ELR (cell line): ENCODE results near the gene DISP3.

Experiments
- DNase-seq: peaks from one replicate; pipeline ENCODE4 v3.0.0-alpha.2; 2015; ENCODE audit warnings: low read depth

The DISP3 gene, protein sequence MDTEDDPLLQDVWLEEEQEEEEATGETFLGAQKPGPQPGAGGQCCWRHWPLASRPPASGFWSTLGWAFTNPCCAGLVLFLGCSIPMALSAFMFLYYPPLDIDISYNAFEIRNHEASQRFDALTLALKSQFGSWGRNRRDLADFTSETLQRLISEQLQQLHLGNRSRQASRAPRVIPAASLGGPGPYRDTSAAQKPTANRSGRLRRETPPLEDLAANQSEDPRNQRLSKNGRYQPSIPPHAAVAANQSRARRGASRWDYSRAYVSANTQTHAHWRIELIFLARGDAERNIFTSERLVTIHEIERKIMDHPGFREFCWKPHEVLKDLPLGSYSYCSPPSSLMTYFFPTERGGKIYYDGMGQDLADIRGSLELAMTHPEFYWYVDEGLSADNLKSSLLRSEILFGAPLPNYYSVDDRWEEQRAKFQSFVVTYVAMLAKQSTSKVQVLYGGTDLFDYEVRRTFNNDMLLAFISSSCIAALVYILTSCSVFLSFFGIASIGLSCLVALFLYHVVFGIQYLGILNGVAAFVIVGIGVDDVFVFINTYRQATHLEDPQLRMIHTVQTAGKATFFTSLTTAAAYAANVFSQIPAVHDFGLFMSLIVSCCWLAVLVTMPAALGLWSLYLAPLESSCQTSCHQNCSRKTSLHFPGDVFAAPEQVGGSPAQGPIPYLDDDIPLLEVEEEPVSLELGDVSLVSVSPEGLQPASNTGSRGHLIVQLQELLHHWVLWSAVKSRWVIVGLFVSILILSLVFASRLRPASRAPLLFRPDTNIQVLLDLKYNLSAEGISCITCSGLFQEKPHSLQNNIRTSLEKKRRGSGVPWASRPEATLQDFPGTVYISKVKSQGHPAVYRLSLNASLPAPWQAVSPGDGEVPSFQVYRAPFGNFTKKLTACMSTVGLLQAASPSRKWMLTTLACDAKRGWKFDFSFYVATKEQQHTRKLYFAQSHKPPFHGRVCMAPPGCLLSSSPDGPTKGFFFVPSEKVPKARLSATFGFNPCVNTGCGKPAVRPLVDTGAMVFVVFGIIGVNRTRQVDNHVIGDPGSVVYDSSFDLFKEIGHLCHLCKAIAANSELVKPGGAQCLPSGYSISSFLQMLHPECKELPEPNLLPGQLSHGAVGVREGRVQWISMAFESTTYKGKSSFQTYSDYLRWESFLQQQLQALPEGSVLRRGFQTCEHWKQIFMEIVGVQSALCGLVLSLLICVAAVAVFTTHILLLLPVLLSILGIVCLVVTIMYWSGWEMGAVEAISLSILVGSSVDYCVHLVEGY (N-terminal part only)

DNA sequence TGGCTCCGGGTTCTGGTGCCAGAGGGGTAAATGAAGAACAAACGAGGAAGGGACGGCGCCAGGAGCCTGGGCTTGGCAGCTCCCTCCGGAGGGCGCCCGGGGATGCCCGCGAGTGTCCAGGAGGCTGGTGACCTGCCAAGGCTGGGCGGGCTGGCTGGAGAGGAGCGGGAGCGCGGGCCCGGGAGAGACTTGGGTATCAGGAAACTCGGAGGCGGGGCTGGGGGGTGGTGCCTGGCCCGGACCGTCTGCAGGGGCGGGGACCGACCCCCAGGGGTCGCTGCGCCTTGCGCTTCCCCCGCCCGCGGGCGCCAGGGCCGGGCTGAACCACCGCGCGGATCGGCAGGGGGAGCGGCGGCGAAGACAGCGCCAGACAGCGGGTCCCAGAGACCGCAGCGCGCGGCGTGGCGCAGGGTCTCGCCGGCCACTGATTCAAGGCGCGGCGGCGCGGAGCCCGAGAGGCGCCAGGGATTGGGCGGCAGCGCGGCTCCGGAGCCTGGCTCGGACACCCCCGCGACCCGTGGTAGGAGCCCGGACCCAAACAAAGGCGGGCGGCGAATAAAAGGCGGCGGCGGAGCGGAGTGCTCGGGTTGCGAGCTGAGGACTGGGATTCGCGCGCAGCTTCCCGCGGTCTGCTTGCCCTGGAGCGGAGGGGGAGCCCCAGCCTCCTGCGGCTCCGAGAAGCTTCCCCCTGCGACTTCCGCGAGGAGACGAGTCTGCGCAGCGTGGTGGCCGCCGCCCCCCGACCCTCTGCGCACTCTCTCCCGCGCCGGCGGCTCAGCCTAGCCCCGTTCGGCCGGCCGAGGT, at the start of gene DISP3:
Gene DISP3 (plus strand): TSS at position 585 of the 804 bp plus-strand sequence. CDS start 21,838 bp downstream, outside the sequence.
- peak; percentile 70 for DNase-seq

DNA sequence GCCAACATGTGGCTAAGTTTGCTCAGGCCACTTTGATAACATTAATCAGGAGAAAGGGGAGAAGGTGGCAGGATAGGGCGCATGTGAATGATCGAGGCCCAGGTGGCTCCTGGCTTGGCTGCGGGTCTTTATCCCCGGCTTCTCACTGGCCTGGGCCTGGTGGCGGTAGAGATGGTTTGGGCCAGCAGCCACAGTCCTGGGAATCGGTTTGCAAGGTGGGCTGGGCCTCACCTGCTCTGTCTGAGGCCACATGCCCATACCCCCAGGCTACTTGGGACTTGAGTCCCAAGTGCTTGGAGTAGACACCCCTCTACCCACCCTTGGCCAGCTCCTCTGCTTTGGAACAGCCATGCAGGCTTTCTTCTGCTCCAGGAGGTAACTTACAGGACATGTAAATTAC, 49.7 kb upstream of the DISP3 start:
- DNase-seq, result no peak

DNA sequence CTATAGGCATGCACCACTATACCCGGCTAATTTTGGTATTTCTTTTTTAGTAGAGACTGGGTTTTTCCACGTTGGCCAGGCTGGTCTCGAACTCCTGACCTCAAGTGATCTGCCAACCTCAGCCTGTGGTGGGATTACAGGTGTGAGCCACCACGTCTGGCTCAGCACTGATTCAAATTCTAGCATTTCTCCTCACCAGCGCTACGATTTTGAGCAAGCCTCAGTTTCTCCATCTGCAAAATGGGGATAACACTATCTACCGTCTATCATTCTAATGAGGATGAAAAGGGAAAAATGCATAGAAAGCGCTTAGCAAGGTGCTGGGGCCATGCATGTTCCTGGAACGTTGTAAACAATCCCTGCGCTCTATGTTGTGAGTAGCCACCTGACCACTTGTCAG, 49.0 kb upstream of the DISP3 start:
- no peak for DNase-seq

DNA sequence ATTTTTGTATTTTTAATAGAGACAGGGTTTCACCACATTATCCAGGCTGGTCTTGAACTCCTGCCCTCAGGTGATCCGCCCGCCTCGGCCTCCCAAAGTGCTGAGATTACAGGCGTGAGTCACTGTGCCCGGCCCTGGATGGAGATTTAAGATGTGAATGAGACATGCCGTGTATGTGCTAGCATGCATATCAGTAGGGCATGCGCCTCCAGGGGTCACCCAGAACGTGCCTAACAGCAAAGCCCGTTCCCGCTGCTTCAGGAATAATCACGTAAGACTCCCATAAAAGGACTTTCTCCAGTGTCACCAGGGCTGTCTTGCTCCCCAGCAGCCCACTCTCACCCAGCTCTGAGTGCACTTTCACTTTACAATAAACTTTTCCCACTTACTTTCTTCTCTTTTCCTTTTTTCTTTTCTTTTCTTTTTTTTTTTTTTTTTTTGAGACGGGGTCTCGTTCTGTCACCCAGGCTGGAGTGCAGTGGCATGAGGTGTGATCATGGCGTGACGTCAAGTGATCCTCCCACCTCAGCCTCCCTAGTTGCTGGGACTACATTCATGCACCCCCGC, 46.9 kb upstream of the DISP3 start:
- peak; percentile 1 for DNase-seq

DNA sequence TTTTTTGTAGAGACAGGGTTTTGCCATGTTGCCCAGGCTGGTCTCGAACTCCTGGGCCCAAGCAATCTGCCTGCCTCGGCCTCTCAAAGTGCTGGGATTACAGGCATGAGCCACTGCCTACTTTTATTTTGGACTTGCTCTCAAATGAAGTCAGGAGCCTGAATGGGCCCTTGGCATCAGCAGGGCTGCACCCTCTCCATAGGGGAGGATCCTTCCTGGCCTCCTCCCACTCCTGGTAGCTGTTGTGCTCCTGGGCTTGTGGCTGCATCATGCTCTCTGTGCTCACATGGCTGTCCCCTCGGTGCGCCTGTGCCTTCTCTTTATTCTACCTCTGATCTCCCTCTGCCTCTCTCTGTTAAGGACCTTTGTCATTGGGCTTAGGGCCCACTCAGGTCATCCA, 46.4 kb upstream of the DISP3 start:
- no peak for DNase-seq

DNA sequence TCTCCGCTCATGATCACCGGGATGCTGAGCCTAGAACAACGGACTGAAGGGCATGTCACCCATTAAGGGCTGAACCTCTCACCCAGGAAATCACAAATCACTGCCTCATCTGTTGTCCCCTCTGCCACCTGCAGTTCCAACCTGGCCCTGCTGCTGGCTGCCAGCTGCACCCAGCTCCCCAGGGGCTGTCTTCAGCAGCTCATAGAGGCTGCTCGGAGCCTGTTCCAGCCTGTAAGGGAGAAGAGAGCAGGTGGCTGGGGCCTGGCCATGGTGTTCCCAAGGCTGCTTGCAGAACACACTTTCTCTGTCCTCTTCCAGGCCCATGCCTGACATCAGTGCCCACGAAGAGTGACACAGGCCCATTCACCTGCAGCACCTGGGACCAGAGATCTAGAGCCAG, 44.5 kb upstream of the DISP3 start:
- DNase-seq, result no peak

DNA sequence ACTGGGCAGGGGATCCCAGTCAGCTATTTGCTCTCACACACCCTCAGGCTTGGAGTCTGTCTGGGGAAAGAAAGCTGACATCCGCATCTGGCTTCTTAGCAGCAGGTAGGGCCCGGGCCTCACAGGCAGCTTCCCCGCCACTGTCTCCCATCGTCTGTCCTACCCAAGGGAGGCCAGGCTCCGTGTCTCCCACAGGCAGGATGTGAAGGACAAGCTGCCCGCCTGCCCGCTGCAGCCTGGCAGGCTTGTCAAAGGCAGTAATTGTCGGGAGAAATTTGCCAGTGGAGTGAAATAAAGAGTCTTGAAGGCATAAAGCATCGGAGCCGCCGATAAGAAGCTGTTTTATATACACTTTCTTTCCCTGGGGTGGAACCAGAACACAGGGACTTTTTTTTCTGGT, 44.0 kb upstream of the DISP3 start:
- no peak for DNase-seq

DNA sequence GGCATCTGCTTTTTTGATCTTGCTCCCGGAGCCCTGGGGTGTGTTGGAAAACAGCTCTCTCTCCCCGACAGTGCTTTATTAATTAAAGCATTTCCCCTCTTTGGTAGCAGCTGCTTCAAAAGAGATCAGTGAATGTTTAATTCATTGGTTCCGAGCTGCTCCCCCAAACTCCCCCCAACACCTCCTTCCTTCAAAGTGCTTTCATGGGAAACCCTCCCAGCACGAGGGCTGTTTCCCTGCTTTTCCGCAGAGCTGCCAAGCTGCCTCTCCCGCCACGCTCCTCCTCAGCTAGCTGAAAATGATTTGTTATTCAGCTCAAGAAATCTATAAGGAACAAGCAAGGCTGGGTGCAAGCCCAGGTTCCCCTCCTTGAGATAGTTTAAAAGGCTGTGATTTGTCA, 40.0 kb upstream of the DISP3 start:
- no peak for DNase-seq

DNA sequence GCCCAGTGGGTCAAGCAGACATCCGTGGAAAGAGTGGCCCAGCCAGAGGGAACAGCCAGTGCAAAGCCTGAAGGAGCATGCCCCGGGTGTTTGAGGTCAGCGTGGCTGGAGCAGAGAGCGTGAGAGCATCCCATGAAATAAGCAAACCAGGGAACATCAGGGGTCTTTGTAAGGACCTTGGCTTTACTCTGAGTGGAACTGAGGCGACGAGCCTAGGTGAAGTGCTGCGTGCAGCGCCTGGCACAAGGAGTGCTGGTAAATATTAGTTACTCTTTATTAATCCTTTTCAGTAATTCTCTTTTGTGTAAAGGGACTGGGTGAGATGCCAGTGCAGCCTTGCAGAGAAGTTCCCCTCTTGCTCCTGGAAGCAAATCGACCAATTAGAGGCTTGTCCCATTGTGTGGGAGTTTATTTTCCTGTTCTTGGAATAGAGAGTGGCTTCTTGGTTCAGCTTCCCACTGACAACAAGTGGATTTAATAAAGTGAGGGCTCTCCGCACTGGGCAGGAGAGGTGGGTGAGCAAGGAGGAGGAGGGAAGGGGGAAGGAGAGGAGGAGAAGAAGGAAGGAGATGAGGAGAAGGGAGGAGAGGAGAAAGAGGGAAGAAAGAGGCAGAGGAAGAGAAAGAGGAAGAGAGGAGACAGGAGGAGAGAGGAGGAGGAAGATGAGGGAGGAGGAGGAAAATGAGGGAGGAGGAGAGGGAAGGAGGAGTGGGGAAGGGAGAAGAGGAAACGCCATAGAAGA, 37.6 kb upstream of the DISP3 start:
- DNase-seq, result no peak

DNA sequence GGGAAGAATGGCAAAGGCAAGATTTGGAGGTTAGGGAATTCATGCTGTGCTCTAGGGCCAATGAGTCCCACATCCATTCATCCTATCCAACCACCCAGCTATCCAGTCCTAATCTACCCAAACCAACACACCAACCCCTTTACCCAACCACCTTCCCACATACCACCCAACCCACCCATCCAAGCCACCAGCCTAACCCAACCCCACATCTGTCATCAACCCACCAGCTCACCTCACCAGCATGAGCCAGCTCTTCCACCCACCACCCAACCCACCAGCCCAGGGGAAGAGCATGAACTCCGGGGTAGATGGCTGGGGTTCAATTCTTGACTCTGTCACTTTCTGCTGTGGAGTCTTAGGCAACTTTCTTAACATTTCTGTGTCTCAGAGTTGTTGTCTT, 35.9 kb upstream of the DISP3 start:
- no peak for DNase-seq

DNA sequence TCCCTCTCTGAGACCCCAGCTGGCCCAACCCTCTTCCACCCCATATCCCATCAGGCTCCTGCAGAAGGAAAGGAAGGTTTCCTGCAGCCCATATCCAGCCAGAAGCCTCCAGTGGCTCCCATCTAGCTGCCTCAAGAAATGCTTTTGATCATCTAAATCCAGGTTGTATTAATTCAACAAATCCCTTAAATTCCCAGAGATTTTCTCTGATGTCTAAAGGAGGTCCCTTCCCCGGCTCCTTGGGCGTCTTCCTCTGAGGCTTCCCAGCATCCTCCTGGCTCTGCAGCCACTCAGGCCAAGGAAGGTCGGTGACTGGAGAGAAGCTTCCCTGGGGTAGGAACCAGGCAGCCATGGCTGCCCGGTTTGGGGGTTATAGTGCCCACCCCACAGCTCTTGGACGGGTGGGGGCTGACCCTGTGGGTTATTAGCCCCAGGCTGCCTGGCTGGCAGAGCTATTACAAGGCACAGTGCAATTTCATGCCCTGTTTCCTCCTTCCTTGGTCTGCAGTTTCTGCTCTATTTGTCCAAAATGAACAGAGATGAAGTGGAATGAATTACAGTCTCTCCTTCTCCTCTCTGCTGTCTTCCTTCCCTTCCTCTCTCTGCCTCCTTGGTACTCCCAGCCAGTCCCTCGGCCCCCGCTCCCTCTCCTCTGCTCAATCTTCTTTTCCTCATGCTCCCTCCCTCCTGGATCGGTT, 34.8 kb upstream of the DISP3 start:
- no peak for DNase-seq

DNA sequence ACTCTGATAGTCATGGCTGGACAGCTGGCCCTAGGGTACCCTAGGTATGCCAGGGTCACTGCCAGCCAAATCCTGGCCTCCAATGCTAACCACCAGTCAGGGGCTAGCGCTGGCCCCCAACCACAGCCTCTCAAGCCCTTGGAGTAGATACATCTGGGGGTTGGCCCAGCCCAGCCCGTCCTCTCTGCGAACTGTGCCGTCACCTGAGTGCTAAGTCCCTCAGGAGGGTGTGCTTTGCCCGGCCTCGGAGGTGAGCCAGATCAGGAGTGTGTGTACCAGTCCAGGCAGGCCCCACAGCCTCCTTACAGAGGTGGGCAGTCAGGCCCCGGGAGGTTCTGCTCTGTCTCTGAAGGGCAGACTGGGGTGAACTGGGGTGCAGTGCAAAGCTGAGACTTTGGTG, 34.0 kb upstream of the DISP3 start:
- DNase-seq, result no peak

DNA sequence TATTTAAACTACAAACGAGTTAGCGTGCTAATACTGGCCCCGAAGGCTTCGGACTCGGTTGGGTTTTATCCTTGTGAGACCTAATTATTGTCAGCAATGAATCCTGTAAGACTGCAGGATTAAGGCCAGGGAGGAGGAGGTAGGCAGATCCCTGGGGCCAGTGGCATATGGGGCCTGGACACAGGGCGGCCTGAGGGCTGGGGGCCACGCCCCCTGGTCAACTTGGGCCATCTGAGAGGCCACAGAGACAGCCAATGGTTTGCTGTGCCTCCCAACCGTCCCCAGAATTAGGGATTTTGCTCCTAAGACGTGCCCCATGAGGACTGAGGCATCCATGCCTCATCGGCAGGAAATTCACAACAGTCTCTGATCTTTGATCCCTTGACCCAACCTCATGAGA, 31.1 kb upstream of the DISP3 start:
- DNase-seq, result no peak

DNA sequence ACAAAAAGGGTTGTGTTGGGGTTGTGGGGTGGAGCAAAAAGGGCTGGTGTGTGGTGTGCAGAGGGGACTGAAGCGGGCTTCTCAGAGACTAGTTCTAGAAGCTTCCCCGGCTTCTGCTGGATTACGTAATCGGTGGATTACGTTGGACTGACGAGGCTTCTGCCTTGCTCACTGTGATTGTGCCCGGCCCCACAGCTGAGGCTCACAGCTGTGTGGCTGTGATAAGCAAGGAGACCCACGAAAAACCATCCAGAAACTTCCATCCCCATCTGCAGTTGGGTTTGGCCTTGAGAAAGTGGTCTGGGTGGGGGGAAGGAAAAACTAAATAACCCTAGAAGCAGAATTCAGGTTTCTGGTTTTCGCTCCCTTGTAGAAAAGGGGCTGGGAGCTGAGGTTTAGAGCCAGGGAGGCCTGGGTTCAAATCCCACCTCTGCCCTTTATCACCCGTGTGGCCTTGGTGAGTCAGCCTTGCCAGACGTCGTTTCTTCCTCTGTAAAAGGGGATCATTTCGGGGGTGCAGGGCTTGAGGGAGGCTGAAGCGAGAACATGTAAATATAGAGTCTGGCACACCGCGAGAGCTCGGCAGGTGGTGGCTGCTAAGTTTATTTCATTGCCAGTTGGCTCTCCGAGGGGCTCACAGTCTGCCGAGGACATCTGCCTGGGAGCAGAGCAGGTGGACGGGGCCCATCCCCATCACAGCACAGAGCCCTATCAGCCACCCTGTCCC, 30.4 kb upstream of the DISP3 start:
- no peak for DNase-seq

DNA sequence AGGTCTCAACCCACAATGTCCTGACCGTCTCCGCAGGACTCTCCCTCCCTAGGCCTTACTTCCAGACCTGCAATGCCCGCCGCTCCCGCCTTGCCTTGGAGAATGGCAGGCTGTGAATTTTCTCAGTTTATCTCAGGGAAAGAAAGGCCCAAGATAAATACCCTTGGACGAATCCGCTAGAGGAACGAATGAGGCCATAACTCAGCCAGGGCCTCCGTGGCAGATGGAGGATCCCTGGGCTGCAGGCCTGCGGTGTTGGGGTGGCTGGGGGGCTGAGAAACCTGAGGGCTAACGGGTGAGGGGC, 29.9 kb upstream of the DISP3 start:
- DNase-seq, result no peak

DNA sequence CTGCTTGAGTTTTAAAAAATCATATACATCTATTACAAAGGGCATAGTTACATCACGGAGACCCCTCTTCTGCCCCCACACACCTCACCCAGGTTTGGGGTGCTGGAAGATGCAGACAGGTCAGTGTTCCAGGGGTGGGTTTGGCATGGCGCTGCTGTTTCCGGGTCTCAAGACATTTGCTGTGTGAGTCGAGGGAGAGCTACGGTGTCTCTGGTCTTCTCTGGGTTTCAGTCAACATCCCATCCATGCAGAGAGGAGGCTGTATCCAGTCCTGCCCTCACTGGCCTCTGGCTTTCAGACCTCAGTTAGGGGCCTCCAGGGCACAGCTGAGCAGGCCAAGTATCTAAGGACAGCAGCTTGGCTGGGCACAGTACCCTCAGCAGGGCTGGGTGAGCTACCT, 28.6 kb upstream of the DISP3 start:
- no peak for DNase-seq

DNA sequence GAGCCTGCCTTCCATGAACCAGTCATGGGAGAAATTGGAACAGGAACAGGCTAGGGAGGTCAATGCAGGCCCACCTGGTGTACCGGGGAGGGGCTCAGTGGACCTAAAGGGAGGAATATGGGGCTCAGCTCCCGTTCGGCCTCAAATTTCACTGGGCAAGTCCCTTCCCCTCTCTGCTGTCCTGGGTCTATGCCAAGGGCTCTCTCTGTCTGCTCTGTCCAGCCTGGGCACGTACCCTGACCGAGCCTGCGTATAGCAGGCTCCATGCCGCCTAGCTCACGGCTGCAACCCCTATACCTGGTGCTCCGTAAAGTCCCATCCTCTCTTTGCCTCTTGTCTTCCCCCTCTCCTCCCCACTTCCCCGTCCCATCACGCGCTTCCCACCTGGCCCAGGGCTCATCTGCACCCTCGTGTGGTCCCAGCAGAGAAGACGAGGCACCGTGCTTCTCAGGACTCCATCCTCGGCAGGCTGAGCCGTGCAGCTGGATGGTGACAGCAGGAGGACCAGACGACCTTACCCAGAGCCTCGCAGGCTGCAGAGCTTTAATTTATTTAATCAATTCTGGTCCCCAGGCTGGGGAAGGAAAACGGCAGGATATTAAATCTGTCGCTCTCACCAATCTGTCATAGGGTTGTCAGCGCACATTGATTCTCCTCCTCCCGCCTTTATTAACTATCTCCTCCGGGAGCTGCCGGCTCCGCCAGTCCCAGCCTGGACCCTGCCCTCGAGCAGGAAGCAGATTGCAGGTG, 25.0 kb upstream of the DISP3 start:
- DNase-seq, result no peak

DNA sequence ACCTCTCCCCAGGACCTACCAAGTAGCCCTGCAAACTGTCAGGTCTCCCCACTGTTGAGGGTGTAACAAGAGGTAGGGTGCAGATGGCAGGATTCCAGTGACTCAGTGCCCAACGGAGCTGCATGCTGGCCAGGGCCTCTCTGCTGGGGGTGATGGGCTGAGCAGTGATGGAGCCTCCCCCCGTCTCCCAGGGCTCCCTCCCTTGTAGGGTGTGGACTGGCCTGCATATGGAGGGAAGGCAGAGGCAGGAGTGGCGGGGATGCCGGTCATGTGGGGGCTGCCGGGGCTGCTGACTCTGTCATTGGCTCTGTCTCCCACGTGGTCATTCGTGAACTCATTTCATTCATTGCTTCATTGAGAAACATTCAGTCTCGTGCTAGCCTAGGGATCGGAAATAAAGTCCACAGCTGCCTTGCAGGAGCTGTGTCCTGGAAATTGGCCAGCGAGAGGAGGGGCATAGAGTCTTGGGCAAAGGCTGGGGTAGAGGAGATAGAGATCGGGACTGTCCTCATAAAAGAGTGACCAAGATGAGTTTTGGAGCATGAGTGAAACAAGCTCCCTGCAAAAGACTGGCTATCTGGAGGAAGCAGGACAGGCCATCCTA, 22.9 kb upstream of the DISP3 start:
- no peak for DNase-seq
